22Rv1 (cell line): Measurements from ENCODE around the gene R3HDM2.

Source experiments
- CTCF ChIP-seq: fragments of 450-650 bp; IDR thresholded peaks from 2 replicates; pipeline ENCODE4 v1.5.1; 2017; ENCODE audit warnings: mild to moderate bottlenecking
- ZFX ChIP-seq: fragments of 450-650 bp; IDR thresholded peaks from 2 replicates; pipeline ENCODE4 v1.6.1; 2017; ENCODE audit warnings: antibody characterized with exemption, borderline replicate concordance

- TF ChIP-seq CTCF (no peak), ZFX (no peak)
Measured at GRCh38 chr12:57448669-57449068, 17.8 kb upstream of the R3HDM2 start.
